GM19372 (cell line): ENCODE results near the gene ZNF554.
"Not testable (repeated sequence)": the region's sequence is repeated elsewhere in the genome, so short reads cannot be mapped to it uniquely, and the experiment has no call there.

Experiments used
- ATAC-seq: cut with Tn5 transposase; IDR thresholded peaks from one replicate; pipeline ENCODE4 v1.9.1; 2021; ENCODE audit warnings: mild to moderate bottlenecking, low read depth, moderate library complexity; ENCODE audit not compliant: unreplicated experiment

Gene ZNF554

DNA sequence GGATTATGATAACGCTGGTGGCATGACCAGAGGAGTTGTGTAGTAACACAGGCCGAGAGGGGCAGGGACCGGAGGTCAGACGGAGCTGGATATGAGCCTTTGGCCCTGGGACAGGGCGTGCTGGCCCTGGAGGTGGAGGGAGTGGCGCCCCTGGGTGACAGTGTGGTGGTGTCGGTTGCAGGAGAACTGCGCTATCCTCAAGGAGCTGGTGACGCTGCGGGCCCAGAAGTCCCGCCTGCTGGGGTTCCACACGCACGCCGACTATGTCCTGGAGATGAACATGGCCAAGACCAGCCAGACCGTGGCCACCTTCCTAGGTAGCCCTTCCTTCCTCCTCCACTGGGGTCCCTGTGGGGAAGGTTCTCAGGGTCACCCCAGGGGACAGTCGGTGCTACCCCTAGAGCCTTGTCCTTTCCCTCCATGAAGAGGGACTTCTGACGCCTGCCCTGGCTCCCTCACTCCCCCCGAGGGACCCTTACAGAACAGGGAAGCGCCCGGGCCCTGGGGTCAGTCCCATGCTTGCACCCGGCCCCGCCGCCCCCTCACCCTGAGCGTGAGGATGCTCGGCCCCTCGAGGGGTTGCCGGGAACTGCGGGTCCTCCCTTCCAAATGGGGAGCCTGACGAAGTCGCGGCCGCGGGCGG lies 12.8 kb upstream of the ZNF554 start:
- ATAC-seq = no peak

DNA sequence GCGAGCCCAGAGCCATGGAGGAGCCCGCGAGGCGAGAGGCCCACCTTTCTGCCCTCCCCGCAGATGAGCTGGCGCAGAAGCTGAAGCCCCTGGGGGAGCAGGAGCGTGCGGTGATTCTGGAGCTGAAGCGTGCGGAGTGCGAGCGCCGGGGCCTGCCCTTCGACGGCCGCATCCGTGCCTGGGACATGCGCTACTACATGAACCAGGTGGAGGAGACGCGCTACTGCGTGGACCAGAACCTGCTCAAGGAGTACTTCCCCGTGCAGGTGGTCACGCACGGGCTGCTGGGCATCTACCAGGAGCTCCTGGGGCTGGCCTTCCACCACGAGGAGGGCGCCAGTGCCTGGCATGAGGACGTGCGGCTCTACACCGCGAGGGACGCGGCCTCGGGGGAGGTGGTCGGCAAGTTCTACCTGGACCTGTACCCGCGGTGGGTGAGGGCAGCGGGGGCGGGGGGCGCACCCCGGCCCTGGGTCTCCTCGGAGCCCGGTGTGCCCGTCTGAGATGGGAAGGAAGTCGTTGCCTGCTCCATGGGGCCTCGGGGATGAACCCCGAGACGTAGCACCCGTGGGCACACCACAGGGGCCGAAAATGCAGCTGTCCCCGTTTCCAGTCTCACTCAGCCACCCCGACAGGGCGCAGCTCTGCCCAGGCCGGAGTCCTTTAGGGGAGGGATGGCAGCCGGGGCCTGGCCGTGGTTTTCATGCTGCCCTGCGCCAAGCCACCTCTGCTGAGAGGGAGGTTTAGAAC lies 12.1 kb upstream of the ZNF554 start:
- ATAC-seq = no peak

DNA sequence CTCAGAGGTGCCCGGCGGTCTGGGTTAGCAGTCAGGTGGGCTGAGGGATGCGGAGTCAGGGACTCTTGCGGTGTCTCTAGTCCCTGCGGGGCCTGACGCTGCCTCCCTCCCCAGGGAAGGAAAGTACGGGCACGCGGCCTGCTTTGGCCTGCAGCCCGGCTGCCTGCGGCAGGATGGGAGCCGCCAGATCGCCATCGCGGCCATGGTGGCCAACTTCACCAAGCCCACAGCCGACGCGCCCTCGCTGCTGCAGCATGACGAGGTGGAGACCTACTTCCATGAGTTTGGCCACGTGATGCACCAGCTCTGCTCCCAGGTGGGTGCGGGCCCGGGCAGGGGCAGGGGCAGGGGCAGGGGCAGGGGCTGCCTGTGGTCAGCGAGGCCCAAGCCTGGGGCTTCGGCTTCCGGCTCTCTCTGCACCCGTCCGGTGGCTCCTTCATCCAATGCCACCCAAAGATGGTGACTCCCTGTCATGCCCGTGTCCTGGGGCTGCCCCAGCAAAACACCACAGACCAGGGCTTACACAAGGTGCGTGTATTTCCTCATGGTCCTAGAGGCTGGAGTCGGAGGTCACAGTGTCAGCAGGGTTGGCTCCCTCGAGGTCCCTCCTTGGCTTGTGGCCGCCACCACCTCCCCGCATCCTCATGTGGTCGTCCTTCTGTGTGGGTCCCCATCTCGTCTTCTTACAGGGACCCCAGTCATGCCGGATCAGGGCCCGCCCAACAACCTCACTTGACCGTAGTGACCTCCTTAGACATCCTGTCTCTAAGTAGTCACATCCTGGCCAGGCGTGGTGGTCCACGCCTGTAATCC lies 11.3 kb upstream of the ZNF554 start:
- no peak for ATAC-seq

DNA sequence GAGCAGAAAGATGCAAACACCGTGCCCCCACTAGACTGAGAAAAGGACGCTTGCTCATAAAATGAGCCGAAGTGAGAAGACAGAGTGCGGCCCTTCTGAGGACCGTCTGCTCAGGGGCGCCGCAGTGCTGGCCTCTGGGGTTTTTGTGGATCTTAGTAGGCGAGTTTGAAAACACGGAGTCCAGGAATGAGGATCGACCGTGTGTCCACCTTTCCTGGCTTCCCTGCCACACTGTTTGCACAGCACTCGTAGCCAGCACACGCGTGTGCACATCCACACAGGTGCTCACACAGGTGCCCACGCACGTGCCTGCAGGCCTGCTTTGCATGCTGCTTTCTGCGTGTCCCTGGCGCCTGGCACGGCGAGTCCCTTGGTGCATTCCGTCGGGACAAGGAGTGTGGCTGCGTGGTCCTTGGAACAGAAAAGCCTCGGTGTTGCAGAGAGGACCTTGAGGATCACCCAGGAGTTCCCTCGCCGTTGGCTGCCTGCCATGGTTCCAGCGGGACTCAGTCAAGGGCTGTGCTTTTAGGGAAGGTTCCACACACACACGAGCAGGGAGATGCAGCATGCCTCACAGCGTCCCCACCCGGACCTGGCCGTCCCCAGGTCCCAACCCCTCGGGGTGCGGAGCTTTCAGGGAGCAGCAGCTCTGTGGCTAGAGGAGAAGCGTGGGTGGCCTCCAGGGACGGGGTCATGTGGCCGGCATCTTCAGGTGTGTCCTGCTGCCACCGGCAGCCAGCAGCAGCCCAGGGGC lies 10.1 kb upstream of the ZNF554 start:
- no peak for ATAC-seq

DNA sequence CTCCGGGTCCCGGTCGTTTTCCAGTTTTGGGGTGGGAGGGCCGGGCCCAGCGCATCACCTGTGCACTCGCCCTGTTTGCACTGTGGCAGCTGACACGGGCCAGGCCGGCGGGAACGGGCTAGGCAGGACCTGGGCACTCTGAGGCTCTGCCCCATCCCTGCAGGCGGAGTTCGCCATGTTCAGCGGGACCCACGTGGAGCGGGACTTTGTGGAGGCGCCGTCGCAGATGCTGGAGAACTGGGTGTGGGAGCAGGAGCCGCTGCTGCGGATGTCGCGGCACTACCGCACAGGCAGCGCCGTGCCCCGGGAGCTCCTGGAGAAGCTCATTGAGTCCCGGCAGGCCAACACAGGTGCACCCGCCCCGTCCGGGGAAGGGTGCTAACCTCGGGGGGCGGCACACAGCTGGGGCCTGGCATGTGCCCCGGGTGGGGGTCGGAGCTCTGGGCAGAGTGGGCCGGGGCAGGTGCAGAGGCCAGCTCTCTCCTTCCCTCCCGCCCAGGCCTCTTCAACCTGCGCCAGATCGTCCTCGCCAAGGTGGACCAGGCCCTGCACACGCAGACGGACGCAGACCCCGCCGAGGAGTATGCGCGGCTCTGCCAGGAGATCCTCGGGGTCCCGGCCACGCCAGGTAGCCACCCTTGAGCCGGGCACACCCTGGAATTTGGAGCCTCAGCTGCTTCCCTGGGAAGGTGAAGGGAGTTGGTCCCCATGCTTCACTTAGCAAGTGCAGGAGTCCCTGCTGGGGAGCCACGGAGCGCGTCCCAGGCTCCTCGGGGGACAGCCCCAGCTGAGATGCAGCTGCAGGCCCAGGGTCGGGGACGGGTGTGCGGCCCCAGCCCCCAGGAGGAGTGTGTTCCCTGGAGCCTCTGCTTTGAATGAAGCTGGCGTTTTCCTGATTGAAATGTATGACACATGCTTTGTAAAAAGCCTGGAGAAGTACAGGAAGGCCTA lies 9.3 kb upstream of the ZNF554 start:
- ATAC-seq = no peak

DNA sequence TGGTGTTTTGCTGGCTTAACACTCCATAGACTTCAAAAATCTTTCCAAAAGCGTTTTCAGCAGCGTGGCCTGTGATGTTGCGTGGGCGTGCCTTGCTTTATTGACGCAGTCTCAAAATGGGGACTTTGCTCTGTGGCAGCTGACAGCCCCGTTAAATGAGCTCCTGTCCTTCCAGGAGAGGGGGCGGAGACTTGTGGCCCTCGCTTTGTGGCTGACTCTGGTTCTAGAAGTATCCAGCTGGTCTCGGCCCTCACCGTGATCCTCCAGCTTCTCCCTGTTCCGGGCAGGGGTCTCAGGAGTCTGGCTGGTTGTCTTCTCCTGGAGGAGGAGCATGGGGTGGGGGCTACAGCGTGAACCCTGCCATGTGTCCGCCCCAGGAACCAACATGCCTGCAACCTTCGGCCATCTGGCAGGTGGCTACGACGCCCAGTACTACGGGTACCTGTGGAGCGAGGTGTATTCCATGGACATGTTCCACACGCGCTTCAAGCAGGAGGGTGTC lies 8.4 kb upstream of the ZNF554 start:
- ATAC-seq = no peak

DNA sequence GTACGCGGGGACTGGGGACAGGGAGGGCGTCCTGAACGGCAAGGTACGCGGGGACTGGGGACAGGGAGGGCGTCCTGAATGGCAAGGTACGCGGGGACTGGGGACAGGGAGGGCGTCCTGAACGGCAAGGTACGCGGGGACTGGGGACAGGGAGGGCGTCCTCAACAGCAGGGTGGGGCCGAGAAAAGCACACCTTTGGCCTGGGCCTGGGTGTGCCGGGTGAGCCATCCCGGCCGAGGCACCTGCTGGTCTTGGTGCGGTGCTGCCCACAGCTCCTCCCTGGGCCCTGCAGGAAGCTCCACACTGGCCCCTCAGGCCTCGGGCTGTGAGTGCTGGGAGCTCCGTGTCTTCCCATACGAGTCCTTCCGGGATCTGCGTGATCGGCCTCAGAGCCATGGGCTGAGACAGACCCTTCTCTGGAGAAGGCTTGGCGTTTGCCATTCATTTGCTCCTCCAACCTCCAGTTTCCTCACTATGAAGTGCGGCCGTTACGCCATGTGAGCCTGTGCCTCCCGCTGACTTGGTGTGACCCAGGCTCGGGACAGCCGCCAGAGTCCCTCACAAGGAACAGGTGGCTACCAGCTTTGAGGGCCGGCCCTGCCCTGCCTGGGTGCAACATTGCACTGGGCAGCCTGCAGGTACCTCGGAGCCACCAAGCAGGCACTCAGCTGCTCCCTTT lies 7.8 kb upstream of the ZNF554 start:
- ATAC-seq = no peak

DNA sequence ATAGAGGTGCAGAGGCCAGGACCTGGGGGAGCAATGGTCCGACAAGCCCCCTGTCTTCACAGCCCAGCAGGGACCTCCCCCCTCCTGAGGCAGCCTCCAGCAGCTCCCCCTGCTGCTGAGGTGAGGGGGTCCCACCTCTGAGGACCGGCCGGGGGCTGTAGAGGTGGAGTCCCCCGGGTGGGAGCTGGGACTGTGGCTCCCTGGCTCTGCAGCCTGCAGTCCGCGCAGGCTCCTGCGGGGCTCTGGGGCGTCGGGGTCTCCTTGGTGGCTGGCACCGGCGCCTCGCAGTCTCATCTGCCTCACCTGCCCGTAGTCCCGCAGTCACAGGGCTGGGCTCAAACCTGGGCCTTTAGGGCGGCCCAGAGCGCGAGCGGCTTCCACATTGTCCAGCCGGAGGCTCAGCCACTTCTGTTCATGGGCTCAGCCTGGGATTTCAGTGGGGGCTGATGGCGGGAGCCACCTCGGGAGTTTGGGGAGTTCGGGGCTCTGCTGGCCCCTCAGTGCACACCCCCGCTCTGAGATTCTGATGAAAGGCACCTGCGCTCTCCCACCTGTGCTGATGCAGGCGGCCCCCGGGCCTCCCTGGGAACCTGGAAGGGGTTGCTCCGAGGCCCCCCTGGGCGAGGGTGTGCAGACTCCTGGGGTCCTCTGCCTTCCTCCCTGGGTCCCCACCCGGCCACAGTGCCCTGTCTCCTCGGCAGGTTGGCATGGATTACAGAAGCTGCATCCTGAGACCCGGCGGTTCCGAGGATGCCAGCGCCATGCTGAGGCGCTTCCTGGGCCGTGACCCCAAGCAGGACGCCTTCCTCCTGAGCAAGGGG lies 7.0 kb upstream of the ZNF554 start:
- ATAC-seq = no peak

DNA sequence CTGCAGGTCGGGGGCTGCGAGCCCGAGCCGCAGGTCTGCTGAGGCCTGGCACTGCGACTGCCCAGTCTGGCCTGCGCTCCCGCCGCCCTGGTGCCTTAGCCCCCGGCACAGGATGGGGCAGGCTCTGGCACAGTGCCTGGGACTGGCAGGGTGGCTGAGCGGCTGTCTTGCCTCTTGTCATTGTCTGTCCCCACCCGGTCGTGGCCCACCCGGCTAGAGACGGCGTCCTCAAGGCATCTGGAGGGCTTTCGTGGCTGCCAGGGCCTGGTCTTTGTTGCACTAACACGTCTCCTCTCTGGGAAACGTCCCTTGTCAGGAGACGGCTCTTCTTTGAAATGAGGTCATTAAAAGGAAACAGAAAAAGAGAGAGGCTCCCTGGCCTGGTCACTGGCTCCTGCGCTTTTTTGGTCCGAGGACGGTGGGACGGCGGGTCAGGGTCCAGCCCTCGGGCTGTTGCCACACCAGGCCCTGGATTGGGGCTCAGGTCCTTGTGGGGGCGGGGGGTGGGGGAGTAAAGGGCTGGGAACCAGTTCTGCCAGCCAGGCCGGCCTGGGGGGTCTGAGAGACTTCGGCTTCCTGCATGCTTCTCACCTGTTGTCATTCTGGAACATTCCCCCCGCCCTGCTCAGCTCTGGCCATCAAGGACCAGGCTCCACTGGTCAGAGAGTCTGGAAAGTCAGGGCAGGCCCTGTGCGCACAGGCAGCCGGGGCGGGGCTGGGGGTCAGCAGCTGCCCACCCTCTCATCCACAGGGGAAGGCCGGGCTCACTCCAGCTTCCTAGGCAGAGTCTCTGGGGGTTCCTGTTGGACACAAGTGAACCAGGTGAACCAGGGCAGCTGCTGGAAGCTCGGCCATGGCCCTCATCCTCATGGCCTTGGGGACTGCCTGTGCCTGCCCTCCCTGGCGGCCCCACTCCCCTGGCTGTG lies 6.2 kb upstream of the ZNF554 start:
- no peak for ATAC-seq

DNA sequence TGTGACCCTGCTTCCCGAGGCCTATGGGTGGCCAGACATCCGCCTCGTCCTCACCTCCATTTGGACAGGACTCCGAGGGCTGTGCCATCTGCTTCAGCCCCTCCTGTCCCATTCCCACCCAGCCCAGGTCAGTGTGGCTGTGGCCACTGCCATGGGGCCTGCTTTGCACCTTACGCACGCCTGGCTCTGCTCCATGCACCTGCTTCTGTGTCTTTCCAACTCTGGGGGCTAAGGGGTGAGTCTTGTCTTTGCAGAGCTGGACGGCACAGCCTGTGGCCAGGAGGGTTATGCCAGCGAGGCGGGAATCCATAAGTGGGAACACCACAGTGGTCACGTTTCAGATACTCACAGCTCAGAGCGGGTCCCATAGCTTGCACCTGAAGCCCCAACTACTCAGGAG lies 5.2 kb upstream of the ZNF554 start:
- no peak for ATAC-seq

DNA sequence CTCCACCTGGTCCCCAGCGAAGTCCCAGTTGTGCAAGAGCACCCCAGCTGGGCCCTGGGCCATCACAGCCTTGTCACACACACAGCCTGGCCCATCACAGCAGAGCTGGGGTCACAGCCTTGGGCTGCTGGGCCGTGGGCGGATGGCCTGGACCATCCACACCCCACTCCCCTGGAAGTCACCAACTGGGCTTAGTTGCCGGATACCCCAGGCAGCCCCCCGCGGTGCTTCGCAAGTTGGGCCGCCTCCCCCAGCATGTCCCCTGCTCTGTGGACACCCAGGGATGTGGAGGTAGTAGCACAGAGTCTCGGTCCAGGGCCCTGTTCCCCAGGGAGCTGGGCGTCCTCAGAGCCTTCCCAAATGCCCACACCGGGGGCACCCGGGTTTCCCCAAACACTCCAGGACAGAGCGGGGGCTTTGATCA lies 4.5 kb upstream of the ZNF554 start:
- no peak for ATAC-seq

DNA sequence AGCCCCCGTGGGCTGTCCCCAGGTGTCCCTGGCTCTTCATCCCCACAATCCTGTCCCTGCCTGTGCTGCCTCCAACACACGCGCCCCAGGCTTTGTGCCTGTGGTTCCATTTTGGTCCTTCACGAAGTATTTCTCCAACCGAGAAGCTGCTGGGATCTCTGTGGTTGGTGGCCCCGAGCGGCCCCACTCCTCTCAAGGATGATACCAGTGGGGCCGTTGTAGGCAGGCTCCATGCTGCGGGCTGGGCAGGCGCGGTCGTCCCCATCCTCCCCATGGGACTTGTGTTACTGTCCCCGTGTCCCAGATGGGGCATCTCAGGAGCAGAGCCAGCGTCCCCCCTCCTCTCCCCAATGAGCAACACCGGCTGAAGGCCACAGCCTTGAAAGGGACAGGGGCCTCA lies 3.7 kb upstream of the ZNF554 start:
- ATAC-seq = no peak

DNA sequence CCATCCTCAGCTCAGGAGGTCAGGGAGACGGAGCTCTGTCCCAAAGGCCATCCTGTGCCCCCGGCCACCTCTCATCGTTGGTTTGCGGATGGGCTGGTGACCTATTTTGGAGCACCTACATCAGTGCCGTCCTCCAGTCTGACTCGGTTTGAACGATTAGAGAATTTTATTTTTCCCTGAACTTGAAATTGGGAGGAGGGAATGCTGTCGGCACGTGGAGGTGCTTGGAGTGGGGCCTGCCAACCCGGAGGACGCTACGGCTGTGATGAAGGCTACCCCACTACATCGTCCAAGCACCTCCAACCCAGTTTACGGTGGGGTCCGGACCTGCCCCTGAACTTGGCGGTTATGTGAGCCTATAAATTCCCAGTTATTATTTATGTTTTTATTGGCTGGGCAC lies 3.0 kb upstream of the ZNF554 start:
- ATAC-seq = no peak

DNA sequence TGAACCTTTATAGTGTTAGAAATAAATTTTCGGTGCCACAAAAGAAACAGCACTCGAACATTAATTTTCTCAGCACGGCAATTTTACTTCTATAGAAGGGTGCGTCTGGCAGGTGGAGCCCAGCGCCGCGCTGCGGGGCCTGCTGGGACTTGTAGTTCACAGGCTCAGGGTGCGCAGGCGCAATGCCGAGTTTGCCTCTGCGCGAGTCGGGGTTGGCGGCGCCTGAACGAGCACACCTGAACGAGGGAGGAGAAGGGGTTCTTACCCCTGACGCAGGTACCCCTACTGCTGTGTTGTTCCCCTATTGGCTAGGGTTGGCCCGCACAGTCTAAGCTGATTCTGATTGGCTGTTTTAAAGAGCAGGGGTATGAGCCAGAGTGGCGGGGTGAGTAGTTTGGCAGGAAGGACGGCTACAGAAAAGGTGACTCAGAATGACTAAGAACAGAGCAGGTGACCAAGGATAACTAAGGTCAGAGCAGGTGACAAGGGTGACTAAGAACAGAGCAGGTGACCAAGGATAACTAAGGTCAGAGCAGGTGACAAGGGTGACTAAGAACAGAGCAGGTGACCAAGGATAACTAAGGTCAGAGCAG lies 2.3 kb upstream of the ZNF554 start:
- ATAC-seq = not testable (repeated sequence)

DNA sequence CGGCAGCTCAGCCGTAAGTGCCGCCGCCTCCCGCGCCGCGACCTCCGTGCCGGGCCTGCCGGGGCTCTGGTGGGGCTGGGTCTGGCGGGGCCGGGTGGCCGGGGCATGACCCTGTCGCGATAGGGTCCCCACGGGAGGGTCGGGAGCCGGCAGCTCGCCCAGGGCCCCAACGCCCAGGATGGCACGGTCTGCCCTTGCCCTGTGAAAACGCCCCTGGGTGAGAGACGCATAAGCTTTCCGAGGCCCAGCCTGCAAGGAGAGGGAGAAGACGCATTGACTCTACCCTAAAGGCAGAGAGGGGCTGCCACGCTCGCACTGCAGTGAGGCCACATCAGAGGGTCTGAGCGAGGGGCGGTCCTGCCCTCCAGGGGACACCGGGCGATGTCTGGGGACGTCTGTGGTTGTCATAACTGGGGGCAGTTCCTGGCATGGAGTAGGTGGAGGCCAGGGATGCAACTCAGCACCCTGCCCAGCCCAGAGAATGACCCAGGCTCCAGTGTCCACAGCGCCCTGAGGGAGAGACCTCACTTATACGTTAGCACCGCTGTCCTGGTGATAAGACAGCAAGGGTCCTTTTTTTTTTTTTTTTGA lies 539 bp downstream of the ZNF554 start:
- peak; percentile 11 for ATAC-seq

DNA sequence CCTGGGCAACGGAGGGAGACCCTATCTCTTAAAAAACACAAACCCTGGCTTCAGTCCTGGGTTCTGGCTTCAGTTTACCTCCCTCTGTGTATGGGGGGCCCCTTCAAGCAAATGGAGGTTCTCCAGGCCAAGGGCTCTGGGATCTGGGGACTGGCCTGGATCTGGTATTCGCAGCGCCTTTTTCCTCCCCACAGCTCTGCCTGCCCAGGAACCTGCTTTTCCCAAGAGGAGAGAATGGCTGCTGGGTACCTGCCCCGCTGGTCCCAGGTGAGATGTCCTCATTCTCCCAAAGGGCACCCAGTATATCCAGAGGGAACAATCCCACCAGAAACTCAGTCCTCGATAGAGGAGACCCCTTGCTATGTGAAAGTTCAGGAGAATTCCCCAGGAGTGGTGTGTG lies 3.2 kb downstream of the ZNF554 start:
- no peak for ATAC-seq
